ENCODE measurements around the gene WDR83. TPM values are rescaled to one million over a fixed set of nuclear protein-coding genes. Genes with fewer than 3 reads are reported as not detected.
A peak's percentile ranks its signal among the peaks of the same experiment; 100 is the strongest.
"Not testable (repeated sequence)": the region's sequence is repeated elsewhere in the genome, so short reads cannot be mapped to it uniquely, and the experiment has no call there.

WDR83 gene, protein sequence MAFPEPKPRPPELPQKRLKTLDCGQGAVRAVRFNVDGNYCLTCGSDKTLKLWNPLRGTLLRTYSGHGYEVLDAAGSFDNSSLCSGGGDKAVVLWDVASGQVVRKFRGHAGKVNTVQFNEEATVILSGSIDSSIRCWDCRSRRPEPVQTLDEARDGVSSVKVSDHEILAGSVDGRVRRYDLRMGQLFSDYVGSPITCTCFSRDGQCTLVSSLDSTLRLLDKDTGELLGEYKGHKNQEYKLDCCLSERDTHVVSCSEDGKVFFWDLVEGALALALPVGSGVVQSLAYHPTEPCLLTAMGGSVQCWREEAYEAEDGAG
- 12.9 TPM for polyA plus RNA-seq (2013, experiment 1 of 2; ENCODE audit: insufficient read length)
- polyA plus RNA-seq (2013, experiment 2 of 2; ENCODE audit: insufficient read length), result 10.9 TPM

GRCh38 chr19:12666265-12667048, at the start of gene WDR83, which contains the start of gene MAN2B1:
Gene WDR83, plus strand, starts transcription at chr19:12666807. Its CDS starts 2,984 bp downstream, at chr19:12669791.
Gene MAN2B1, minus strand, starts transcription at chr19:12666742. Its CDS starts 41 bp downstream, at chr19:12666701.
- DNase-seq, result peak; percentile 67

DNA sequence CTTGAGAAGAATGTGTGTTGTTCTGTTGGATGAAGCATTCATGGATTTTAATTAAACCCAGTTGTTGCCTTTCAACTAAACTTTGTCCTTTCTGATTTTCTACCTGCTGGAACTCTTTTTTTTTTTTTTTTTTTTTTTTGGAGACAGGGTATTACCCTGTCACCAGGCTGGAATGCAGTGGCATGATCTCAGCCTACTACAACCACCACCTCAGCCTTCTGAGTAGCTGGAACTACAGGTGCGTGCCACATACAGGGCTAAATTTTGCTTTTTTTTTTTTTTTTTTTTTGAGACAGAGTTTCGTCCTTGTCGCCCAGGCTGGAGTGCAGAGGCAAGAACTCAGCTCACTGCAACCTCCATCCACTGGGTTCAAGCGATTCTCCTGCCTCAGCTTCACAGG, 49.0 kb upstream of the WDR83 start:
- no peak for DNase-seq

GRCh38 chr19:12621253-12622024, 45.2 kb upstream of the WDR83 start:
- DNase-seq, result not testable (repeated sequence)

- DNase-seq, result no peak
These were observed 43.1 kb upstream of the WDR83 start for GRCh38 chr19:12623361-12624031.

DNA sequence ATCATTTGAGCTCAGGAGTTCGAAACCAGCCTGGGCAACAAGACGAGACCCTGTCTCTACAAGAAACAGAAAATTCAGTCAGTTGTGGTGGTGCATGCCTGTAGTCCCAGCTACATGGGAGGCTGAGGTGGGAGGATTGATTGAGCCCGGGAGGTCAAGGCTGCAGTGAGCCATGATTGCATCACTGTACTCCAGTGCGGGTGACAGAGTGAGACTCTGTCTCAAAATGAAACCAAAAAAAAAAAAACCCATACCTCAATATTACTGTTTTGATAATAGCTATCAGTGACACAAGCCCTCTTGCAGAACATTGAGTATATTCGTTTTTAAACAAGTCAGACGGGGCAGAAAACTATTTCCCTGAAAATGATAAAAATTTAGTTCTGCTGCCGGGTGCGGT, 39.6 kb upstream of the WDR83 start:
- no peak for DNase-seq

DNA sequence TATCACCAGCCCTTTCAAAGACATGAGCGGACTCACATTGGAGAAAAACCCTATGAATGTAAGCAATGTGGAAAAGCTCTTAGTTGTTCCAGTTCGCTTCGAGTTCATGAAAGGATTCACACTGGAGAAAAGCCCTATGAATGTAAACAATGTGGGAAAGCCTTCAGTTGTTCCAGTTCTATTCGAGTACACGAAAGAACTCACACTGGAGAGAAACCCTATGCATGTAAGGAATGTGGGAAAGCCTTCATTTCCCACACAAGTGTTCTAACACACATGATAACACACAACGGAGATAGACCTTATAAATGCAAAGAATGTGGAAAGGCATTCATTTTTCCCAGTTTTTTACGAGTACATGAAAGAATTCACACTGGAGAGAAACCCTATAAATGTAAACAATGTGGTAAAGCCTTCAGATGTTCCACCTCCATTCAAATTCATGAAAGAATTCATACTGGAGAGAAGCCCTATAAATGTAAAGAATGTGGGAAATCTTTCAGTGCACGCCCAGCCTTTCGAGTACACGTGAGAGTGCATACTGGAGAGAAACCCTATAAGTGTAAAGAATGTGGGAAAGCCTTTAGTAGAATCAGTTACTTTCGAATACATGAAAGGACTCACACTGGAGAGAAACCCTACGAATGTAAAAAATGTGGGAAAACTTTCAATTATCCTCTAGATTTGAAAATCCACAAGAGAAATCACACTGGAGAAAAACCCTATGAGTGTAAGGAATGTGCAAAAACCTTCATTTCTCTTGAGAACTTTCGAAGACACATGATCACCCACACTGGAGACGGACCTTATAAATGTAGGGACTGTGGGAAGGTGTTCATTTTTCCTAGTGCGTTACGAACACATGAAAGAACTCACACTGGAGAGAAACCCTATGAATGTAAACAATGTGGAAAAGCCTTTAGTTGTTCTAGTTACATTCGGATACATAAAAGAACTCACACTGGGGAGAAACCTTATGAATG, 38.3 kb upstream of the WDR83 start:
- DNase-seq, result no peak

- no peak for DNase-seq
These were observed 37.4 kb upstream of the WDR83 start for GRCh38 chr19:12629215-12629614.

- no peak for DNase-seq
These were observed 30.0 kb upstream of the WDR83 start for GRCh38 chr19:12636631-12637030.

DNA sequence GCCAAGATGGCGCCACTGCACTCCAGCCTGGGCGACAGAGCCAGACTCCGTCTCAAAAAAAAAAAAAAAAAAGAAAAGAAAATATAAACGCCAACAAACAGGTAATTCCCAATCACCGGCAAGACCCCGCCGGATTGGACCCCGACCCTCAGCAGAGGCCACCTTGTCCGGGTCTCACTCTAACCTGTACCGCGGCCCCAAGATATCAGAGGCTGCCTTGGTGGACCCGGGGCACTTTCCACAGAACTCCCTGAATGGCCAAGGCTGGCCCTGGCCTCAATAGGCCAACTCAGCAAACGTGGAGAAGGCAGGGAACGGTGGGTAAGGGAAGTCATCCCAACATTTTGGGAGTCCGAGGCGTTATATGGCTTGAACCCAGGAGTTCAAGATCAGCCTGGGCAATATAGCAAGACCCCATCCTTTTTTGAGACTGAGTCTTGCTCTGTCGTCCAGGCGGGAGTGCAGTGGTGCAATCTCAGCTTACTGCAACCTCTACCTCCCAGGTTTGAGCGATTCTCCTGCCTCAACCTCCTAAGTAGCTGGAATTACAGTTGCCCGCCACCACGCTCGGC, 27.9 kb upstream of the WDR83 start:
- DNase-seq, result no peak

DNA sequence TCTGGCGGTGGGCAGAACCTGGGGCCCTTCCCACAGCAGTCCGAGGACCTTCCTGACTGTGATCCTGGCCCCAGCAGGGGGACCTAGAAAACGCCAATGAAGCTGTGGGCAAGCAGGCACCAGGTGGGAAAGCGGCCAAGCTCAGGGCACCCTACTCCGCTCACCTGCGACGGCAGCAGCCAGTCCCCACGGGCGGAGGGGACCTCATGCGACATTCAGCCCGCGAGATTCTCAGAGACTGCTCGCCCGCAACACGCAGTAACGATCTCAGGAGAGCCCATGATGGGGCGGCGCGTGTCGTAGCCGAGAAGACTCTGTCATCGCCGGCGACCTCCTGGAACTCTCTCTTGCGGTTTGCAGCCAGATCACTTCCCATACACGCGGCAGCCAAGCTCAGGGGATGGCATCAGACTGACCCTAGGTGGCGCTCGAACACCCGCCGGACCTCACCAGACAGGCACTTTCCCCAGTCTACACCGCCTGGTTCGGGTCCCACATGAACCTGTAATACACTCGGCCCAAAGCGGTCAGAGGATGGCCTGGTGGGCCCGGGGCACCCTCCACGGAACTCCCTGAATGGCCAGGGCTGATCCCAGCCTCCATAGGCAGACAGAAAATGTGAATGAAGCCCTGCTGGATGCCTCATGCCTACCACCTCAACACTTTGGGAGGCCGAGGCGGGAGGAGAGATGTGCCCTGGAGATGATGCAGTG, 26.6 kb upstream of the WDR83 start:
- DNase-seq, result peak; percentile 85

DNA sequence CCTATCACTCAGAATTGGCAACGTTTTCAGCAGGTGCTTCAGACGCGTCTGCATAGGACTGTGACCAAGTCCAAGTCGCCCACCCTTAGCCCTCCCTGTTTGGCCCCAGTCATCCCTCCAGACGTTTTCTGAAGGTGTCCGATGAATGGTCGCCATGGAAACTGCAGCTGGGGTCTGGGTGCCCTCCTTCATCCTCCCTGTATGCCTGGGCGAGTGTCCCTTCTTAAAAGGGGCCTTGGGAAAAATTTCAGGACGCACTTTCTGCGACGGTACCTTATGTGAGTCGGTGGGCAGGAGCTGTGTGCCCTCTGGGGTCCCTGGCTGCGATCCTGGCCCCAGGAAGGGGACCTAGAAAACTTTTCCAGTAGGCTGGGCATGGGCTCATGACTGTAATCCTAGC, 25.2 kb upstream of the WDR83 start:
- no peak for DNase-seq

- DNase-seq, result no peak
These were observed 24.1 kb upstream of the WDR83 start for GRCh38 chr19:12642506-12642905.

DNA sequence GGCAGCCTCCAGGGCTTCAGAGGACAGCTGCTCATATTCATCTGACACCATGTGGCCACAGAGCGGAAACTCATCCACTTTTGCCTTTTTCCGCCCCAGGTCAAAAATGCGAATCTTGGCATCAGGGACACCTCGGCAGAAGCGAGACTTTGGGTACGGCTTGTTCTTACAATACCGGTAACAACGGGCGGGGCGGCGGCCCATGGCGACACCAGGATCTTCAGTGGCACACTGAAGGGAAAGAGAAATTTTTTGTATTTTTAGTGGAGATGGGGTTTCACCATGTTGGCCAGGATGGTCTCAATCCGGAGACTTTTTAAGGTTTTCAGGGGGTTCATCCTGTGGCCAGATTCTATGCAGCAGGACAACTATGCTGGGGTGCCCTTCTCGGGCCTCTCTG, 22.9 kb upstream of the WDR83 start:
- DNase-seq, result not testable (repeated sequence)

DNA sequence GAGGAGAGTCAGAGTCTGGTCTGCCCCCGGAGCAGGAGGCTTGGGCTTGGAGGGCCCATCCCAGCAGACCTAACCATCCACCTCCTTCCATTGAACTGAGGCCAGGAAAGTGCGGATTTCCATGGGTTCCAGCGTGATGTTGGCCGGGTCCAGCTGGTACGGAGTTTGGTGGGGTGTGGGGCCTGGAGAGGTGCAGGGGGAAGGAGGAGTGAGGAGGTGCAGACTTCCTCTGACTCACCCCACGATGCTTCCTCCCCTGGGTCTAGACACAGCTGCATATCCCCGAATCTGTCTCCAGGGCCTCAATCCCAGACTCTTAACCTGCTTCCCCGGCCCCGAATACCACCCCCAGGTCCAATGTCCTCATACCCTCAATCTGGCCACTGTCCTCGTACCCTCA, 20.1 kb upstream of the WDR83 start:
- DNase-seq, result no peak

DNA sequence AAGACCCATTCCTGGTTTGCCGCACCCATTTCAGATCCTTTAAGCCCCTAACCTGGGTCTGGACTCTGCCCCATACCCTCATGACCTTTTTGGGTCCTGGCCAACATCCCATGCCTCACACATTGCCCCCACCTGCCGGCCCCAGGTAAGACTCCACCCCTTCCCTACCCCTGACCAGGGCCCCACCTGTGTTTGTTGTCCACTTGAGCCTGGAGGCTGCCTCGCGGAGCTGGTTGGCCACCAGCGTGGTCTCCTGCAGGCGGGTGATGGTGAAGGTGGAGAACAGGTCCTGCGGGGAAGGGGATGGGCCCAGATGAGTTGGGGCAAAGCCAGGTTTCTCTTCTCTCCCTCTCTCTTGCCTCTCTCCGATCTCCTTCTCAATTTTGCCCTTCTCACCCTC, 19.6 kb upstream of the WDR83 start:
- no peak for DNase-seq

GRCh38 chr19:12647490-12648071, 19.0 kb upstream of the WDR83 start:
- peak; percentile 19 for DNase-seq

- no peak for DNase-seq
These were observed 18.5 kb upstream of the WDR83 start for GRCh38 chr19:12648088-12648487.

- no peak for DNase-seq
These were observed 16.7 kb upstream of the WDR83 start for GRCh38 chr19:12649941-12650340.

GRCh38 chr19:12652219-12652618, 14.4 kb upstream of the WDR83 start:
- no peak for DNase-seq

DNA sequence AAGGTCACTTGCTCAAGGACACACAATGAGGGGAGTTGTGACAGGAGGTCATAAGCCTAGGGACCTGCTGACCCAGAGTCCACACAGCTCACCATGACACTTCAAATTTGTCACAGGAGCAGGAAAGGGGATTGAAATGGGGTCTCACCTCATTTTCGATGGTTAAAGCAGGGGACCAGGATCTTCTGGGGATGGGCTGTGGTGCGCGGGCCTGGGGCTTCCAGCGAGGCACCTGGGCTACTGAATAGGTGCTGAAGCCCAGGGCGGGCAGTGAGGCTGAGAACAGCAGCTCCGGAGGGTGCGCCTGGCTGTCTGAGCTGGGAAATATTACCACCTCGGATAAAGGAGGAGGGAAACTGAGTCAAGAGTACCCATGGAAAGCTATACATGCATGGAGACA, 11.1 kb upstream of the WDR83 start:
- DNase-seq, result no peak
